SK-N-SH (cell line): Measurements from ENCODE around the gene DLG2. TPM values are rescaled to one million over a fixed set of nuclear protein-coding genes. Genes with fewer than 3 reads are reported as not detected.

Source experiments
- CTCF ChIA-PET: fragments of 300-600, 350-600 bp; formaldehyde crosslinking; extraction: SDS; loops from one replicate; lab custom pipeline; 2021; lab: Yijun Ruan, JAX
- POLR2A ChIA-PET: fragments of 350-600 bp; sonication (Branson Sonifier 250); formaldehyde crosslinking; extraction: SDS; loops from one replicate; lab custom pipeline; 2020; ENCODE audit warnings: antibody characterized with exemption, inconsistent platforms; lab: Yijun Ruan, JAX
- DNase-seq: peaks from one replicate; pipeline ENCODE4 v3.0.0; 2012
- H2AFZ ChIP-seq: fragments of 200-600 bp; sonication (generic); 2 replicates; pipeline ENCODE4 v1.8.1; 2016; ENCODE audit warnings: antibody characterized with exemption, mild to moderate bottlenecking, low read depth
- H3F3A ChIP-seq: fragments of 200-600 bp; sonication (generic); replicated peaks from 2 replicates; pipeline ENCODE3; 2016; ENCODE audit warnings: antibody characterized with exemption, mild to moderate bottlenecking; ENCODE audit not compliant: insufficient read depth
- H3K27ac ChIP-seq, 2 experiments: fragments of 200-500 bp in 1 of 2; fragments of 200-600 bp in 1 of 2; sonication (Bioruptor generic) in 1 of 2; sonication (generic), shearing (Covaris generic) in 1 of 2; 2 replicates each; pipeline versions ENCODE4 v1.5.1 to v1.6.1; 2014 to 2016; ENCODE audit warnings: low read depth in 2 of 2, inconsistent platforms in 1 of 2, low read length in 1 of 2, mild to moderate bottlenecking in 1 of 2, mixed read lengths in 1 of 2
- H3K27me3 ChIP-seq: fragments of 200-600 bp; sonication (generic), shearing (Covaris generic); 2 replicates; pipeline ENCODE4 v1.6.1; 2016; ENCODE audit warnings: mixed run types; ENCODE audit not compliant: insufficient read depth
- H3K36me3 ChIP-seq, 2 experiments: fragments of 200-500 bp in 1 of 2; fragments of 200-600 bp in 1 of 2; sonication (Bioruptor generic) in 1 of 2; sonication (generic) in 1 of 2; replicated peaks in 1 of 2; 2 replicates each; pipeline versions ENCODE3 to v1.5.1; 2014 to 2016; ENCODE audit warnings: low read length in 1 of 2, mild to moderate bottlenecking in 1 of 2; ENCODE audit not compliant: insufficient read depth in 2 of 2, control insufficient read depth in 1 of 2
- H3K4me1 ChIP-seq, 2 experiments: fragments of 200-500 bp in 1 of 2; fragments of 200-600 bp in 1 of 2; sonication (Bioruptor generic) in 1 of 2; sonication (generic), shearing (Covaris generic) in 1 of 2; 2 replicates each; pipeline versions ENCODE4 v1.5.1 to v1.6.1; 2014 to 2016; ENCODE audit warnings: low read depth in 1 of 2, low read length in 1 of 2, mixed run types in 1 of 2; ENCODE audit not compliant: insufficient read depth in 2 of 2, control insufficient read depth in 1 of 2
- H3K4me2 ChIP-seq: fragments of 200-600 bp; sonication (generic), shearing (Covaris generic); 2 replicates; pipeline ENCODE4 v1.6.1; 2017; ENCODE audit warnings: mixed run types
- H3K4me3 ChIP-seq, 2 experiments: fragments of 200-500 bp in 1 of 2; fragments of 200-600 bp in 1 of 2; sonication (Bioruptor generic) in 1 of 2; sonication (generic), shearing (Covaris generic) in 1 of 2; 2 replicates each; pipeline versions ENCODE4 v1.5.1 to v1.8.1; 2014 to 2016; ENCODE audit warnings: low read depth in 2 of 2, inconsistent platforms in 1 of 2, low read length in 1 of 2, mild to moderate bottlenecking in 1 of 2, mixed read lengths in 1 of 2, moderate library complexity in 1 of 2
- H3K79me2 ChIP-seq: fragments of 200-600 bp; sonication (generic); 2 replicates; pipeline ENCODE4 v1.8.1; 2017; ENCODE audit warnings: mild to moderate bottlenecking; ENCODE audit not compliant: insufficient read depth
- H3K9ac ChIP-seq: fragments of 200-600 bp; sonication (generic); 2 replicates; pipeline ENCODE4 v1.6.1; 2017; ENCODE audit warnings: mixed run types
- H3K9me2 ChIP-seq: fragments of 200-600 bp; sonication (generic); 2 replicates; pipeline ENCODE4 v1.6.1; 2017; ENCODE audit warnings: mixed run types
- H3K9me3 ChIP-seq: fragments of 200-600 bp; sonication (generic); 2 replicates; pipeline ENCODE4 v1.6.1; 2017; ENCODE audit warnings: mixed run types, mild to moderate bottlenecking, moderate library complexity
- H4K20me1 ChIP-seq: fragments of 200-600 bp; sonication (generic); 2 replicates; pipeline ENCODE4 v1.6.1; 2017; ENCODE audit warnings: mild to moderate bottlenecking, mixed run types; ENCODE audit not compliant: insufficient read depth
- CHD2 ChIP-seq: fragments of 150-350 bp; IDR thresholded peaks from 2 replicates; pipeline ENCODE4 v1.6.1; 2018; ENCODE audit warnings: low read length; ENCODE audit not compliant: partially characterized antibody
- ELF1 ChIP-seq: IDR thresholded peaks from 2 replicates; pipeline ENCODE4 v1.4.0; 2012
- EP300 ChIP-seq, 2 experiments: IDR thresholded peaks; 2 replicates each; pipeline versions ENCODE4 v1.4.0 to v1.6.1; 2012; ENCODE audit warnings: borderline replicate concordance in 1 of 2, low read depth in 1 of 2, low read length in 1 of 2
- FOSL2 ChIP-seq: IDR thresholded peaks from 2 replicates; pipeline ENCODE4 v1.4.0; 2012; ENCODE audit warnings: low read depth, mild to moderate bottlenecking, moderate library complexity, borderline replicate concordance
- GABPA ChIP-seq: IDR thresholded peaks from 2 replicates; pipeline ENCODE4 v1.4.0; 2012; ENCODE audit warnings: low read depth, mild to moderate bottlenecking
- NRF1 ChIP-seq: IDR thresholded peaks from 2 replicates; pipeline ENCODE4 v1.6.1; 2012; ENCODE audit warnings: low read depth, mild to moderate bottlenecking, low read length
- POLR2AphosphoS5 ChIP-seq: IDR thresholded peaks from 2 replicates; pipeline ENCODE4 v1.6.1; 2012; ENCODE audit warnings: low read depth, low read length
- RCOR1 ChIP-seq: fragments of 150-350 bp; IDR thresholded peaks from 2 replicates; pipeline ENCODE4 v1.6.1; 2017; ENCODE audit warnings: antibody characterized with exemption, low read length
- RFX5 ChIP-seq: IDR thresholded peaks from 2 replicates; pipeline ENCODE4 v1.6.1; 2012; ENCODE audit warnings: mild to moderate bottlenecking, improper control_type of control experiment, low read length
- SMC3 ChIP-seq: IDR thresholded peaks from 2 replicates; pipeline ENCODE4 v1.6.1; 2012; ENCODE audit warnings: low read depth, low read length, improper control_type of control experiment
- TCF12 ChIP-seq: IDR thresholded peaks from 2 replicates; pipeline ENCODE4 v1.4.0; 2012
- ZBTB33 ChIP-seq: IDR thresholded peaks from 2 replicates; pipeline ENCODE4 v1.4.0; 2012; ENCODE audit warnings: low read depth, borderline replicate concordance
- WGBS: methylation state at CpG from one replicate; pipeline ENCODE4 v1.1.6; 2017; ENCODE audit warnings: low lambda C conversion rate; 5-methylcytosine and 5-hydroxymethylcytosine counted together
- polyA plus RNA-seq, 3 experiments: library from polyadenylated mRNA; depleted of rRNA; stranded (reverse); fragments of >200 nt; gene quantifications; 2 replicates each; pipeline ENCODE4 v1.2.3, GENCODE V29; 2012
- TF ChIP-seq, protein P1 (sequence below): IDR thresholded peaks from 2 replicates; pipeline ENCODE4; 2012
- TF ChIP-seq, protein P2 (sequence below): fragments of 200-600 bp; sonication (generic); IDR thresholded peaks from 2 replicates; pipeline ENCODE4 v1.6.1; 2017; ENCODE audit warnings: antibody characterized with exemption, mild to moderate bottlenecking, moderate library complexity
- TF ChIP-seq, protein P3 (sequence below): IDR thresholded peaks from 2 replicates; pipeline ENCODE4 v1.4.0; 2012; ENCODE audit warnings: low read depth

The DLG2 gene
- polyA plus RNA-seq, 1 of the 3 experiments (the other 2 are of a cell fraction): 0.21 TPM

GRCh38 chr11:83691451-83691950 is 1935.6 kb downstream of the DLG2 start:
- Histone ChIP-seq H3K4me2 (no peak overlapping the region), H3K27ac (no peak overlapping the region), H3K36me3 (no peaks in the 10 kb centered on the region), H3K27me3 (no peaks in the 10 kb centered on the region)
- CTCF ChIA-PET: interaction anchor here (1.1 kb wide), 1 partner anchor 18 kb away, joined by 3 read pairs; no protein-coding TSS in a partner anchor
- POLR2A ChIA-PET: no interaction called here
- TF ChIP-seq FOSL2 (no peak), TCF12 (no peak), POLR2AphosphoS5 (no peak), ELF1 (no peak), SMC3 (no peak), CHD2 (no peak)
- TF ChIP-seq, protein P1, sequence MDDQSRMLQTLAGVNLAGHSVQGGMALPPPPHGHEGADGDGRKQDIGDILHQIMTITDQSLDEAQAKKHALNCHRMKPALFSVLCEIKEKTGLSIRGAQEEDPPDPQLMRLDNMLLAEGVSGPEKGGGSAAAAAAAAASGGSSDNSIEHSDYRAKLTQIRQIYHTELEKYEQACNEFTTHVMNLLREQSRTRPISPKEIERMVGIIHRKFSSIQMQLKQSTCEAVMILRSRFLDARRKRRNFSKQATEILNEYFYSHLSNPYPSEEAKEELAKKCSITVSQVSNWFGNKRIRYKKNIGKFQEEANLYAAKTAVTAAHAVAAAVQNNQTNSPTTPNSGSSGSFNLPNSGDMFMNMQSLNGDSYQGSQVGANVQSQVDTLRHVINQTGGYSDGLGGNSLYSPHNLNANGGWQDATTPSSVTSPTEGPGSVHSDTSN: no peak
- TF ChIP-seq, protein P2, sequence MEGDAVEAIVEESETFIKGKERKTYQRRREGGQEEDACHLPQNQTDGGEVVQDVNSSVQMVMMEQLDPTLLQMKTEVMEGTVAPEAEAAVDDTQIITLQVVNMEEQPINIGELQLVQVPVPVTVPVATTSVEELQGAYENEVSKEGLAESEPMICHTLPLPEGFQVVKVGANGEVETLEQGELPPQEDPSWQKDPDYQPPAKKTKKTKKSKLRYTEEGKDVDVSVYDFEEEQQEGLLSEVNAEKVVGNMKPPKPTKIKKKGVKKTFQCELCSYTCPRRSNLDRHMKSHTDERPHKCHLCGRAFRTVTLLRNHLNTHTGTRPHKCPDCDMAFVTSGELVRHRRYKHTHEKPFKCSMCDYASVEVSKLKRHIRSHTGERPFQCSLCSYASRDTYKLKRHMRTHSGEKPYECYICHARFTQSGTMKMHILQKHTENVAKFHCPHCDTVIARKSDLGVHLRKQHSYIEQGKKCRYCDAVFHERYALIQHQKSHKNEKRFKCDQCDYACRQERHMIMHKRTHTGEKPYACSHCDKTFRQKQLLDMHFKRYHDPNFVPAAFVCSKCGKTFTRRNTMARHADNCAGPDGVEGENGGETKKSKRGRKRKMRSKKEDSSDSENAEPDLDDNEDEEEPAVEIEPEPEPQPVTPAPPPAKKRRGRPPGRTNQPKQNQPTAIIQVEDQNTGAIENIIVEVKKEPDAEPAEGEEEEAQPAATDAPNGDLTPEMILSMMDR: no peak
- TF ChIP-seq, all 33 proteins: peak for 0
- H3K4me3 ChIP-seq: no peak overlapping the region
- 0 out of 2 replicates have a peak overlapping the region, but pooled peaks have one; percentile 29 for H2AFZ ChIP-seq
- no peak overlapping the region for H3K9ac ChIP-seq
- peaks cover 0 to 36% of the 10 kb centered on the region in 2 experiments; a peak in 1 of 4 replicates for H3K4me1 ChIP-seq
- no peaks in the 10 kb centered on the region for H3K79me2 ChIP-seq
- H3F3A ChIP-seq: no peaks in the 10 kb centered on the region
- no peaks in the 10 kb centered on the region for H3K9me2 ChIP-seq
- no peaks in the 10 kb centered on the region for H4K20me1 ChIP-seq
- DNase-seq: no peak
- WGBS: 48% methylated on average over 9 of the region's 9 CpGs
- H3K9me3 ChIP-seq: no peaks in the 10 kb centered on the region

DNA sequence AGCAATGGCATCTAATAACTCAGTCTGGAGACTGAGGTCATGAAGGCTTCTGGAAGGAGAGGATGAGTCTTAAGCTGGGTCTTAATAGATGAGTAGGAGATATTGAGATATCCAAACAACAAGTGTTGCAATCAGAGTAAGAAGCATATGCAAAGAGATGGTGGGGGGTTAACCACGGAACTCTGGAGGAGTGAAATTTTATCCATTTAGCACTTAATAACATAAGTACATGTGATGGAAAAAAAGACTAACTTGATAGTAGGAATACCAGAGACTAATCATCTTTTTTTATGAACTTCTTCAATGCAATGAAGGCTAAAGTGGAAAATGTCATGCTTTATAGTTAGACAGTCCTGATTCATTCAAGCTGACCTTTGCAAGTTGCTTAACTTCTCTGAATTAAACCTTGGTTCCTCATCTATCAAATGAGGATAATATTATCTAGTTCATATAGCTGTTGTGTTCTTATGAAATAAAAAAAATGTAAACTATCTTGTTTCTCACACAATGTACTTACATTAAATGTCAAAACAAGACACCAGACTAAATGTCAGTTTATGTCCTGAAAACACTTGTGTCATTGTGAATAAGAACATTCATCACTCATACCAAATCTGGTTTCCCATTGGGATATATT is 1937.9 kb downstream of the DLG2 start:
- no peaks in the 10 kb centered on the region for H3K36me3 ChIP-seq
- H3K27ac ChIP-seq: no peak overlapping the region
- H4K20me1 ChIP-seq: no peaks in the 10 kb centered on the region
- ChIA-PET CTCF (no interaction called here), POLR2A (no interaction called here)
- no peaks in the 10 kb centered on the region for H3K9me3 ChIP-seq
- TF ChIP-seq, protein P1: no peak
- no peak for TF ChIP-seq TCF12
- TF ChIP-seq ZBTB33: no peak
- no peak for TF ChIP-seq RFX5
- TF ChIP-seq GABPA: no peak
- TF ChIP-seq NRF1: no peak
- no peak for TF ChIP-seq EP300 (IDR thresholded peaks at IDR 0.05; ENCODE audit: borderline replicate concordance in 1 of 2, low read depth in 1 of 2, low read length in 1 of 2)
- TF ChIP-seq RCOR1: no peak
- TF ChIP-seq, protein P3, sequence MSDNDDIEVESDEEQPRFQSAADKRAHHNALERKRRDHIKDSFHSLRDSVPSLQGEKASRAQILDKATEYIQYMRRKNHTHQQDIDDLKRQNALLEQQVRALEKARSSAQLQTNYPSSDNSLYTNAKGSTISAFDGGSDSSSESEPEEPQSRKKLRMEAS: no peak
- H2AFZ ChIP-seq: no peak overlapping the region
- no peaks in the 10 kb centered on the region for H3F3A ChIP-seq
- no peaks in the 10 kb centered on the region for H3K27me3 ChIP-seq
- H3K9me2 ChIP-seq: no peaks in the 10 kb centered on the region
- H3K4me2 ChIP-seq: no peak overlapping the region
- DNase-seq: no peak
- no peak overlapping the region for H3K9ac ChIP-seq
- no peaks in the 10 kb centered on the region for H3K79me2 ChIP-seq
- H3K4me1 ChIP-seq: peaks cover 0 to 36% of the 10 kb centered on the region in 2 experiments; a peak in 1 of 4 replicates
- WGBS: 43% methylated on average over 1 of the region's 1 CpG
- H3K4me3 ChIP-seq: no peak overlapping the region
